Measurements from ENCODE around the gene MACROD2. TPM values are rescaled to one million over a fixed set of nuclear protein-coding genes. Genes with fewer than 3 reads are reported as not detected.

MACROD2 gene
- total RNA-seq, 4 donors from 2014 or later: 12.6 to 60.3 (median 18.9) TPM

GRCh38 chr20:14488212-14488611 is 492.9 kb downstream of the MACROD2 start:
- H3K4me3 ChIP-seq: no peak overlapping the region
- H3K27ac ChIP-seq: no peak overlapping the region
- no peak for TF ChIP-seq POLR2AphosphoS5 (IDR thresholded peaks at IDR 0.05)
- no peak for TF ChIP-seq CTCF (IDR thresholded peaks at IDR 0.05)
- no peak for TF ChIP-seq POLR2A (IDR thresholded peaks at IDR 0.05)
- no peak for TF ChIP-seq EP300 (IDR thresholded peaks at IDR 0.05)

GRCh38 chr20:14488756-14489479 is 493.6 kb downstream of the MACROD2 start:
- H3K27ac ChIP-seq: no peak overlapping the region
- 84% methylated on average over 5 of the region's 5 CpGs for WGBS

More at GRCh38 chr20:14488212-14488611, 492.9 kb downstream of the MACROD2 start:
- no peaks in the 10 kb centered on the region for H3K36me3 ChIP-seq
- DNase-seq (ENCODE audit: low spot score in 2 of 2): no peak
- no peaks in the 10 kb centered on the region for H3K9me3 ChIP-seq
- no peaks in the 10 kb centered on the region for H3K4me1 ChIP-seq
- no peaks in the 10 kb centered on the region for H3K27me3 ChIP-seq

GRCh38 chr20:14489544-14489943 is 494.2 kb downstream of the MACROD2 start:
- no peak for DNase-seq (ENCODE audit: low spot score in 2 of 2)
- no peak for TF ChIP-seq EP300 (IDR thresholded peaks at IDR 0.05)
- TF ChIP-seq POLR2A (IDR thresholded peaks at IDR 0.05): no peak
- no peak for TF ChIP-seq POLR2AphosphoS5 (IDR thresholded peaks at IDR 0.05)
- TF ChIP-seq CTCF (IDR thresholded peaks at IDR 0.05): no peak
- Histone ChIP-seq H3K36me3 (no peaks in the 10 kb centered on the region), H3K4me3 (no peak overlapping the region), H3K27me3 (no peaks in the 10 kb centered on the region), H3K27ac (no peak overlapping the region), H3K9me3 (no peaks in the 10 kb centered on the region), H3K4me1 (no peaks in the 10 kb centered on the region)
- WGBS: 45% methylated on average over 2 of the region's 2 CpGs

More at GRCh38 chr20:14488756-14489479, 493.6 kb downstream of the MACROD2 start:
- TF ChIP-seq CTCF (IDR thresholded peaks at IDR 0.05) (no peak), POLR2A (IDR thresholded peaks at IDR 0.05) (no peak), POLR2AphosphoS5 (IDR thresholded peaks at IDR 0.05) (no peak), EP300 (IDR thresholded peaks at IDR 0.05) (no peak)
- H3K36me3 ChIP-seq: no peaks in the 10 kb centered on the region
- no peaks in the 10 kb centered on the region for H3K27me3 ChIP-seq
- H3K4me1 ChIP-seq: no peaks in the 10 kb centered on the region
- no peak for DNase-seq (ENCODE audit: low spot score in 2 of 2)
- H3K4me3 ChIP-seq: no peak overlapping the region
- no peaks in the 10 kb centered on the region for H3K9me3 ChIP-seq

- TF ChIP-seq POLR2AphosphoS5 (IDR thresholded peaks at IDR 0.05): no peak
- TF ChIP-seq EP300 (IDR thresholded peaks at IDR 0.05): no peak
- TF ChIP-seq POLR2A (IDR thresholded peaks at IDR 0.05): no peak
- no peak for TF ChIP-seq CTCF (IDR thresholded peaks at IDR 0.05)
- Histone ChIP-seq H3K4me1 (no peaks in the 10 kb centered on the region), H3K36me3 (no peaks in the 10 kb centered on the region), H3K27ac (no peak overlapping the region), H3K27me3 (no peaks in the 10 kb centered on the region), H3K9me3 (no peaks in the 10 kb centered on the region), H3K4me3 (no peak overlapping the region)
- 100% methylated on average over 1 of the region's 1 CpG for WGBS
- DNase-seq (ENCODE audit: low spot score in 2 of 2): no peak
Observed at GRCh38 chr20:14491436-14491835, 496.1 kb downstream of the MACROD2 start.

GRCh38 chr20:14493408-14493807 is 498.1 kb downstream of the MACROD2 start:
- Histone ChIP-seq H3K27me3 (no peaks in the 10 kb centered on the region), H3K27ac (no peak overlapping the region), H3K4me1 (no peaks in the 10 kb centered on the region), H3K36me3 (no peaks in the 10 kb centered on the region), H3K4me3 (no peak overlapping the region), H3K9me3 (no peaks in the 10 kb centered on the region)
- TF ChIP-seq EP300 (IDR thresholded peaks at IDR 0.05): no peak
- no peak for TF ChIP-seq POLR2A (IDR thresholded peaks at IDR 0.05)
- TF ChIP-seq POLR2AphosphoS5 (IDR thresholded peaks at IDR 0.05): no peak
- no peak for TF ChIP-seq CTCF (IDR thresholded peaks at IDR 0.05)
- WGBS: 80% methylated on average over 1 of the region's 1 CpG
- DNase-seq (ENCODE audit: low spot score in 2 of 2): no peak

All from suprapubic skin (tissue), 4 donors.